ENCODE measurements around the gene ZNF432. TPM values are rescaled to one million over a fixed set of nuclear protein-coding genes. Genes with fewer than 3 reads are reported as not detected.

Gene ZNF432
- 6.1 and 9.5 TPM in 2 replicates for total RNA-seq (ENCODE audit: low replicate concordance)

DNA sequence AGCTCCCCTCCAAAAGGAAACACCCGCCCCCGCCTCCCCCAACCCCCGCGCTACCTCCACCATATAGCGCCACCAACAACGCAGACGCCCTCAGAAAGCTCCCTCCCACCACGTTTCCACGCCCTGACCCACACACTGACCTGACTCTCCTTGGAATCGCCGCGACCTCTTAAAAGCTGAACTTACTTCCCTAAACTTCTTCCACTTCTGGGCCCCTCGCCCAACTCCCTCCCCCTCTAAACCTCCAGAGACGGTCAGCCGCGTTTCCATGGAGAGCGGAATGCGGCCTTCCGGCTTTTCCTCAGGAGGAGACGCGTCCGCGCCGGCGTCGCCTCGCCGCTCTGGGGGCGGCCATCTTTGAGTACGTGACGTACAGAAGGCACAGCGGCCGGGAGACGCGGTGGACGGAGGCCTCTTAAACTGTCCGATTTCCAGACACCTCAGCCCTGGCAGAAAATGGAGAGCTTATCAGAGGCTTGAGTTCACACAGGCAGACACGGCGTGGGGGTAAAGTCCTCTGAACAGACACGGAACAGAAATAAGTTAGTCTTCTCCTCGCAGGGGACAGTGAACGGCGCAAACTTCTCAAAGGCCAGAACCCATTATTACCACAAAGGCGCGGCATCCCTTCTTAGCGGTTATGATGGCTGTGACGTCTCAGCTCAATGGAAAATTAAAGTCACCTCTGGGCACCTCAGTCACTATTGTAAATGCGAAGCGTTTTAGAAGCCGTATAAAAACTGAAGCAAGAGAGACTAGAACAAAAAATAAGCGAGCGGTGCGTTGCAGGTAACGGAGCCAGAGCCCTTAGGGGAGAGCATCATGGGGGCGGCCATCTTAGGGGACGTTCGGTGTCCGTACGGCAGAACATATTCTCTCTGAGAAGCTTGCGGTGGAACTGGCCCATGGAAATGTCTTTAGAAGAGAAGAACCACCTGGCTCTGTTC, at the start of gene ZNF432:
Gene ZNF432, minus strand, starts transcription at position 284 of the 947 bp plus-strand sequence. CDS start 1,970 bp downstream, outside the sequence.

GRCh38 chr19:52095172-52096014, 46.8 kb upstream of the ZNF432 start, which contains the start of gene ZNF841:
ZNF841 (minus strand) TSS chr19:52095765; CDS start chr19:52084801, 10,964 bp downstream.

GRCh38 chr19:52028027-52028779, 20.4 kb downstream of the ZNF432 start, which contains the start of gene ZNF614:
ZNF614 (minus strand) TSS chr19:52028379; CDS start chr19:52025745, 2,634 bp downstream.

DNA sequence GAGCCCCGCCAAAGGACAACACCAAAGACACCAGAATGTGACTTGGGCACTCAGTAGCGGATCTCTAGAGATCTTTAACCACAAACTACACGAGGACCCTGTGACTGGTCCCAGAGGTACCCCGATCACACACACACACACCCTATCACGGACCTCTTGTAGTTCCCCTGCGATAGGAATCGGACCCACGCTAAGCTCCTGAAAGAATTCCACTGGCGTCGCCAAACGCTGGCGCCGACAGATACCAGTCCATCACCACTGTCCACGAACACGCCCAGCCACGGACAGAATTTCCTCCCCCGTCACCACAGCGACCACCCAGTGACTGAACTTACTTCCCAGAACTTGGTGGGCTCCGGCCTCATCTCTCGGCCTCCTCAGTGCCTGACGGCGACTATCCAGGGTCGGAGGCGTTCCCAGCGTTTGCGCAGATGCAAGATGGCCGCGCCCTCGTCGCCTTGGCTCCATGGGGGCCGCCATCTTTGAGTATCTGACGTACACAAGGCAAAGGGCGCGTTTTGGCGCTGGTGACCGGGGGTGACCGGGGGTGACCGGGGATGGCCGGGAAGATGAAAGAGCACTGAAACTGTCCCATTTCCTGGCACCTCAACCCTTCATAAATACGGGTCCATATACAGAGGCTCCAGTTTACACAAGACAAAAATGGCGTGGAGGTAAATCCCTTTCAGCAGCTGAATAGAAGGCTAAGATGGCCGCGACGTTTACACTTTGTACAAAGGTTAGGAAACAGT, 40.7 kb downstream of the ZNF432 start, which contains the start of gene ZNF615:
Gene ZNF615, minus strand, starts transcription at position 406 of the 752 bp plus-strand sequence. CDS start 4,500 bp downstream, outside the sequence.

GRCh38 chr19:51986309-51987291, 62.0 kb downstream of the ZNF432 start, which contains the start of gene ZNF350:
ZNF350 (minus strand) TSS chr19:51986840; CDS start chr19:51974360, 12,480 bp downstream.

Other genes with a start within 250 kb of the ZNF432 start
- gene ZNF577, start 160.9 kb downstream of the ZNF432 start, total RNA-seq (ENCODE audit: low replicate concordance): 7.1 and 8.7 TPM in 2 replicates
- 4.9 and 8.1 TPM in 2 replicates for gene ZNF649, start 143.8 kb downstream of the ZNF432 start, total RNA-seq (ENCODE audit: low replicate concordance)
- 5.6 and 8.1 TPM in 2 replicates for gene ZNF613, start 121.4 kb downstream of the ZNF432 start, total RNA-seq (ENCODE audit: low replicate concordance)
- gene ZNF350, start 62.0 kb downstream of the ZNF432 start, total RNA-seq (ENCODE audit: low replicate concordance): 8.0 and 14.3 TPM in 2 replicates
- gene ZNF615, start 40.6 kb downstream of the ZNF432 start, total RNA-seq (ENCODE audit: low replicate concordance): 10.7 and 17.6 TPM in 2 replicates
- 6.8 and 10.9 TPM in 2 replicates for gene ZNF614, start 20.5 kb downstream of the ZNF432 start, total RNA-seq (ENCODE audit: low replicate concordance)
- 16.1 and 25.4 TPM in 2 replicates for gene ZNF841, start 46.9 kb upstream of the ZNF432 start, total RNA-seq (ENCODE audit: low replicate concordance)
- gene ZNF616, start 91.1 kb upstream of the ZNF432 start, total RNA-seq (ENCODE audit: low replicate concordance): 10.6 and 11.6 TPM in 2 replicates
- 6.1 and 6.8 TPM in 2 replicates for gene ZNF836, start 122.8 kb upstream of the ZNF432 start, total RNA-seq (ENCODE audit: low replicate concordance)
- gene PPP2R1A, start 141.2 kb upstream of the ZNF432 start, total RNA-seq (ENCODE audit: low replicate concordance): 110 and 120 TPM in 2 replicates
- gene ZNF766, start 220.7 kb upstream of the ZNF432 start, total RNA-seq (ENCODE audit: low replicate concordance): 14.7 and 21.5 TPM in 2 replicates
- 2.0 and 4.4 TPM in 2 replicates for gene ZNF480, start 248.3 kb upstream of the ZNF432 start, total RNA-seq (ENCODE audit: low replicate concordance)

All from smooth muscle cell of the coronary artery (primary cell).